Measurements from ENCODE around the gene P2RX3. TPM values are rescaled to one million over a fixed set of nuclear protein-coding genes. Genes with fewer than 3 reads are reported as not detected.

Gene P2RX3
- total and polyA plus RNA-seq, 2 of the 8 experiments (the other 6 are each of a cell fraction or from before 2014, with no cell fraction given) = 0.45 to 0.47 TPM

DNA sequence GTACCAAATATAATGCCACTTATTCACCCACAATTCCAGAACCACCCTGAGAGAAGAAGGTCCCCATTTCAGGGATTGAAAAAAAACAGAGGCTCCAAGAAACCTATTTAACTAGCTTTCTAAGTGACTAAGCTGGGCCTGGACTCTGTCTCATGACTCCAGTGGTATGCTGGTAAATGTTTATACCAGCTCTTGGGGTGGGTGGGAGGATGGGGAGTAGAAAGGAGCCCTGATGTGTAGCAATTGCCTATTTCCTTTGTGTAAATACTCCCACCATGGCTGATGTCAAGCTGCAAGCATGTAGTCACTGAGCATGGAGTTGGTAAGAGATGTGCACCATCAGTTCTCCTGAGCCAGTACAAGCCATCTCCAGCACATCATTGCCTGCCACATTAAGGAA, 40.0 kb downstream of the P2RX3 start (continued):
- no peak for TF ChIP-seq MAFK (IDR thresholded peaks at IDR 0.05; ENCODE audit: low read depth, low read length)
- no peak for TF ChIP-seq CEBPB (IDR thresholded peaks at IDR 0.05; ENCODE audit: low read depth, low read length)
- TF ChIP-seq, protein P1, sequence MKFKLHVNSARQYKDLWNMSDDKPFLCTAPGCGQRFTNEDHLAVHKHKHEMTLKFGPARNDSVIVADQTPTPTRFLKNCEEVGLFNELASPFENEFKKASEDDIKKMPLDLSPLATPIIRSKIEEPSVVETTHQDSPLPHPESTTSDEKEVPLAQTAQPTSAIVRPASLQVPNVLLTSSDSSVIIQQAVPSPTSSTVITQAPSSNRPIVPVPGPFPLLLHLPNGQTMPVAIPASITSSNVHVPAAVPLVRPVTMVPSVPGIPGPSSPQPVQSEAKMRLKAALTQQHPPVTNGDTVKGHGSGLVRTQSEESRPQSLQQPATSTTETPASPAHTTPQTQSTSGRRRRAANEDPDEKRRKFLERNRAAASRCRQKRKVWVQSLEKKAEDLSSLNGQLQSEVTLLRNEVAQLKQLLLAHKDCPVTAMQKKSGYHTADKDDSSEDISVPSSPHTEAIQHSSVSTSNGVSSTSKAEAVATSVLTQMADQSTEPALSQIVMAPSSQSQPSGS (IDR thresholded peaks at IDR 0.05; ENCODE audit: low read length) = no peak
- no peak for TF ChIP-seq TBP (IDR thresholded peaks at IDR 0.05; ENCODE audit: low read depth, low read length)
- TF ChIP-seq SAP30 (IDR thresholded peaks at IDR 0.05; ENCODE audit: insufficient read depth, insufficient replicate concordance, low read length) = no peak
- TF ChIP-seq, protein P2, sequence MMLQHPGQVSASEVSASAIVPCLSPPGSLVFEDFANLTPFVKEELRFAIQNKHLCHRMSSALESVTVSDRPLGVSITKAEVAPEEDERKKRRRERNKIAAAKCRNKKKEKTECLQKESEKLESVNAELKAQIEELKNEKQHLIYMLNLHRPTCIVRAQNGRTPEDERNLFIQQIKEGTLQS (IDR thresholded peaks at IDR 0.05; ENCODE audit: insufficient read depth, low read depth, low read length) = no peak
- no peak for TF ChIP-seq KDM5A (IDR thresholded peaks at IDR 0.05; ENCODE audit: low read length)

All from H1 (cell line).